ENCODE data around the gene TLK1.
"Not testable (repeated sequence)": the region's sequence is repeated elsewhere in the genome, so short reads cannot be mapped to it uniquely, and the experiment has no call there.

The TLK1 gene

DNA sequence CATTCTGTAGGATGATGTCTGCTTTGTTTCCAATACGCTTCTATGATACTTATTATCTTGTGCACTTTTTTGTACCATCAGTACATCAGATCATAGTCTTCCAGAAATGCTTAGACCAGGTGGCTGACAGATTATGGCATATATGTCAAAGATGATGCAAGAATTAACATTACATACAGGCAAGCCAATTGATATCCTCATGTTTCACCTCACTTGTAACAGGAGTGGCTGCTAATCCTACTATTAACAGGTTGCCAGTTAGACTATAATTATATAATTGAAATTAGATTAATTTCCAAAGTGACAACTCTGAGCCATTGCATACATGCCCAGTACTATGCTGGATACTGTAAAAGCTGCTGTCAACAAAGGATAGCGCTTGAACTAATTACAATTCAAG lies 77.2 kb downstream of the TLK1 start:
- DNase-seq (ENCODE audit: low read depth in 2 of 2), result no peak

DNA sequence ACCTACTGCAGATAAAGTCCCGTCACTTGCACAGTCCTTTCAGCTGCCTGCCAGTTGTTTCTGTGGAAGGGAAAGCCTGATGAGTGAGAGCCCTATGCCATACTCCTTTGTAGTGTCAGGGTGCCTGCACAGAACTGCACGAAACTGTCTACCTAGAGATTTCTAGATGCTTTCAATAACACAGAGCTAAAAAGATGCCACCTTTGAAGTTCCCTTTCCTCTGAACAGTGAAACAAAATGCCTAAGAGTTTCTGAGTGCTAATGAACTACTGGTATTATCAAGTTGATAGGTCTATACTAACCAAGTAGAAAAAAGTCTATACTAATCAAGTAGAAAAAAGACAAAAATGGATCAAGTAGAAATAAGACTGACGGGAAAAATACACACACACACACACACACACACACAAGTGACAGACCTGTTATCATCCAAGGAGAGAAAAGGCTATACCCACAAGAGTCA lies 79.0 kb downstream of the TLK1 start:
- DNase-seq (ENCODE audit: low read depth in 2 of 2), result no peak

DNA sequence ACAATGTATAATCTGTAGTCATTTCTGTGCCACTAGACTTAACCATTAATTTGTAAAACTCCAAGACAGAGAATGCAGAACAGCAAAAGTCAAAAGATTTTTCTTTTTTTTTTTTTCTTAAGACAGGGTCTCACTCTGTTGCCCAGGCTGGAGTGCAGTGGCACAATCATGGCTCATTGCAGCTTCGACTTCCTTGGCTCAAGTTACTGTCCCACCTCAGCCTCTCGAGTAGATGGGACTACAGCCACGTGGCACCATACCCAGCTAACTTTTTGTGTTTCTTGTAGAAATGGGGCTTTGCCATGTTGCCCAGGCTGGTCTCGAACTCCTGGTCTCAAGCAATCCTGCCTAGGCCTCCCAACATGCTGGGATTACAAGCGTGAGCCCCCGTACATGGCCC lies 80.1 kb downstream of the TLK1 start:
- no peak for DNase-seq (ENCODE audit: low read depth in 2 of 2)

DNA sequence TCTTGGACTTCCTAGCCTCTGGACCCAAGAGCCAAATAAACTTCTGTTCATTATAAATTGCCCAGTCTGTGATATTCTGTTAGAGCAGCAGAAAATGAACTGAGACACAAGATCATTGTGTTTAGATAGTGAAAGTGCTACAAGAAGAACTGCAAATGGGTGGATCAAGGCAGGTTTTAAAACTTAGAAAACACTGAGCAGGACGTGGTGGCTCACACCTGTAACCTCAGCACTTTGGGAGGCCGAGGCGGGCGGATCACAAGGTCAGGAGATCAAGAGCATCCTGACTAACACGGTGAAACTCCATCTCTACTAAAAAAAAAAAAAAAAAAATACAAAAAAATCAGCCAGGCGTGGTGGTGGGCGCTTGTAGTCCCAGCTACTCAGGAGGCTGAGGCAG lies 84.3 kb downstream of the TLK1 start:
- DNase-seq (ENCODE audit: low read depth in 2 of 2), result not testable (repeated sequence)

DNA sequence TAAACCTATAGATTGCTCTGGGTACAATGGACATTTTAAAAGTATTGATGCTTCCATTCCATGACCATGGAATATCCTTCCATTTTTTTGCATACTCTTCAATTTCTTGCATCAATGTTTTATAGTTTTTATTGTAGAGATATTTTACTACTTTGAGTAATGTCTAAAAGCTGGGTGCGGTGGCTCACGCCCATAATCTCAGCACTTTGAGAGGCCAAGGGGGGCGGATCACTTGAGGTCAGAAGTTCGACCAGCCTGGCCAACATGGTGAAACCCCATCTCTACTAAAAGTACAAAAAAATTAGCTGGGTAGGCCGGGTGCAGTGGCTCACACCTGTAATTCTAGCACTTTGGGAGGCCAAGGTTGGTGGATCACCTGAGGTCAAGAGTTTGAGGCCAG lies 88.5 kb downstream of the TLK1 start:
- DNase-seq (ENCODE audit: low read depth in 2 of 2), result no peak

DNA sequence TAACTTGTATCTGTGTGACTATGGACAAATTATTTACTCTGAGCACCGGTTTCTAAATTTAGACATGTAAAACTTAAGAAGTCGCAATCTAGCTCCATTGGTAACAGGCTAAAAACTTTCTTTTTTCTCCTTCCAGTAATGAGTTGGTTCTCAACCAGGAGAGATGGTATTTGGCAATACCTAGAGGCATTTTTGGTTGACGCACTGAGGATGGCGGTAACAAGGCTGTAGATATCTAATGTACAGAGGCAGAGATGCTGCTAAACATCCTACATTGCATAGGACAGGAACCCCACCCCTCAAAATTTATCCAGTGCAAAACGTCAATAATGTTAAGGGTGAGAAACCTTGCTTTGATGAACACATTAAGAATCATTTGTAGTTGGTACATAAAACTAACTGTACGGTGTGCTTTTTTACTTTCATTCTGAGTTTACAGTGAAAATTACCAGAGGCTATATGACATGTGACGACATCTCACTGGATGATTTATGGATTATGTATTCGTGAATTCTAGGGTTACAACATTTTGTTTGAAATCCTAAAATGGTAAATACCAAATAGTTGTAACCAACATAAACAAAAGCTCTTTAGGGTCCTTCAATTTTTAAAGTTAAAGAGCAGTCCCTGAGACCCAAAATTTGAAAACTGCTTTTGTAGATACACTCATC lies 91.3 kb downstream of the TLK1 start:
- no peak for DNase-seq (ENCODE audit: low read depth in 2 of 2)

DNA sequence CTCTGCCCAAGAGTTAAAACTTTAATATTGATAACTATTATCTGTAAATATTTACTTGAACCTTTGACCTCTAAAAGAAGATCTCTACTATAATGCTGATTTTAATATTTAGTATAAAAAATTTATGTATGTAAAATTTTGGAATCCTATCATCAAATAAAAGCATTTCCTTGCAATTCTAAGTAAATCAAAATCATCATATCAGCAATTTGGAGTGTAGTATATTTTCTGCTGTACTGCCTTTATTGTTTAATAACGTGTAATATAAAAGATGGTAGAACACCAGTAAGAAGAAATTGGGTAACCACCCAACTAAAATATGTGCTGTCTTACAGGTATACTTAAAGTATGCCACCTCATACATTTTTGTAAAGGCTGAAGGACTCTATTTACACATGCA lies 94.6 kb downstream of the TLK1 start:
- DNase-seq (ENCODE audit: low read depth in 2 of 2), result no peak

DNA sequence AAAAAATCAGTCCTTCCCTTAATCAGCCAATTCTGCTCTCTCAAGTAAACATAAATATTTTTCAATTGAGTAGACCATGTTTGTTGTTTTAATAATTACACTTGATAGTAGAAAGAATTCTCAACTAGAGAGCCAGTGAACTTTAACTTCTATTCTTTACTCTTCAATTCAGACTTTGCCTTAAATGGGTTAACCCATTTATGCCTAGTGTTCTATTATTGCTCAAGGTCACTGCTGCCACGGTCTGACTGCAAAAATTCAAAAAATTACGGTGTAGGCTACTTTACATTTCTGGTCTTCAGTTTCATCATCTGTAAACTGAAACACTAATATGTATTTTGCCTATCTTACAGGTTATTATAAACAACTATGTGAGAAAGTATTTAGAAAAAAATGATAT lies 103.1 kb downstream of the TLK1 start:
- DNase-seq (ENCODE audit: low read depth in 2 of 2), result no peak

DNA sequence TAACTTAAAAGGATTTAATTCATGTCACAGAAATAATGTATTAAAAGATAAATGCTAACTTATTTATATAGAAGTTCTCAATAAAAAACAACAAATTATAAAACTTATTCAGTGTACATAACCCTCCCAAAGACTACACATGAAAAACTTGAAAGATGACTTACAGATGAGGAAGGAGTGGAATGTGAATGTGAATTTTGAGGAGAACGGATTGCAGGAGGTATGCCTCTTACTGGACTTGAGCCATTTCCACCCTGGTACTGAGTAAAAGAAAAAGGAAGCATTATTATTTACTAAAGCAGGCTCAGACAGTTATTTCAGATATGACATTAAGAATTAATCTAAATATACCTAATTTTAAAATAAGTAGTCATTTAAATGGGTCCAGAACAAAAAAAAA lies 104.4 kb downstream of the TLK1 start:
- no peak for DNase-seq (ENCODE audit: low read depth in 2 of 2)

DNA sequence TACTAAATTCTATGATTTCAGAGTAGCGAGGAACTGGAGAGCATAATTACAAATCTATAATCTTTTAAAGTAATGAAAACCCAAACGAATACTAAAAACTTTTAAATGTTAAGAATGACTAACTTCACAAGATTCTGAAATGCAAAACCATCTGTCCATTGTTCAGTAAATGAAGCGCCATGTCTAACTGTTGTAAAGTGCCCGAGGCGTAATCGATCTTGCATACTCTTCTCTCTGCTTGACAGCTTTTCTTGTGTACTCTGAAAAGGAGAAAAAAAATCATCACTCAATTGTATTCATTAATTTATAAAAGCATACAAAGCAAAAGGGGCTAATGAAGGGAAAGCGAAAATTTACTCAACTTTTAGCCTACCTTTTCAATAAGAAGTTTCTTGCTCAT lies 111.0 kb downstream of the TLK1 start:
- DNase-seq (ENCODE audit: low read depth in 2 of 2), result no peak

DNA sequence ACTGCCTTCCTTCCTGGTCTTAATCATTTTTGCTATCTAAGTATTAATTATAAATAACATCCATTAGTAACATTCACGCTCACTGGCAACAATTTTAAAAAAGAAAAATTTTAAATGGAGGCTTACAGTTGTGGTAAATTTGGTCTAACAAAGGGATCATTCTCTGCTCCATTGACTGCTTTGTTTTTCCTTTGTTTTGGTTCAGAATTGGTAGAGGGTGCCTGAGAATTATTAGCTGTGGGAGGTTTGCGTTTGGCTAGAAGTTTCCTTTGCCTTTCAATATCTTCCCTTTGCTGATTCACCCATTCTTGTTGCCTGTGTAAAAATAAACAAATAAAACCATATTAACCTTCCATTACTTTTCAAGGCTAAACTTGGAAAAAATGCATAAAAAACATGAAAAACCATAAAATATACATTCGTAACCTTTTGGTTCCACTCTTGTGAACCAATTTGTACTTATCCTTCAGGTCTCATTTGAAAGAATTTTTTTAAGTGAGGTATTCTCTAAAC lies 114.6 kb downstream of the TLK1 start:
- DNase-seq (ENCODE audit: low read depth in 2 of 2), result no peak

DNA sequence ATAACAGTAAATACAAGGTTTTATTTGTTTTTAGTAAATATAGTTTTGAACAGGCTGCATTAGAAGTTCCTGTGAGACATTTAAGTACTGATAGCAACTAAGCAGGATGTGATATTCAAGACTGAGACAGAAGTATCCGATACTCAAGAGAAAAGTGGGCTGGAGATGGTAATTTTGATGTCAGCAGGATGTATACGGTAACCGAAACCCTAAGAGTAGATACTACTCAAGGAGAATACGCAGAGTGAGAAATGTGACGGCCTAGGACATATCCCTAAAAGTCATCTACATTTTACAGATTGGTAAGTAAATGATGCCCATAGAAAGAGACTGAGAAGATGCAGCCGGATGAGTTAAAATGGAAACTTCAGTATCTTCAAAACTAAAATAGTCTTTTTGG lies 116.3 kb downstream of the TLK1 start:
- DNase-seq (ENCODE audit: low read depth in 2 of 2), result no peak

DNA sequence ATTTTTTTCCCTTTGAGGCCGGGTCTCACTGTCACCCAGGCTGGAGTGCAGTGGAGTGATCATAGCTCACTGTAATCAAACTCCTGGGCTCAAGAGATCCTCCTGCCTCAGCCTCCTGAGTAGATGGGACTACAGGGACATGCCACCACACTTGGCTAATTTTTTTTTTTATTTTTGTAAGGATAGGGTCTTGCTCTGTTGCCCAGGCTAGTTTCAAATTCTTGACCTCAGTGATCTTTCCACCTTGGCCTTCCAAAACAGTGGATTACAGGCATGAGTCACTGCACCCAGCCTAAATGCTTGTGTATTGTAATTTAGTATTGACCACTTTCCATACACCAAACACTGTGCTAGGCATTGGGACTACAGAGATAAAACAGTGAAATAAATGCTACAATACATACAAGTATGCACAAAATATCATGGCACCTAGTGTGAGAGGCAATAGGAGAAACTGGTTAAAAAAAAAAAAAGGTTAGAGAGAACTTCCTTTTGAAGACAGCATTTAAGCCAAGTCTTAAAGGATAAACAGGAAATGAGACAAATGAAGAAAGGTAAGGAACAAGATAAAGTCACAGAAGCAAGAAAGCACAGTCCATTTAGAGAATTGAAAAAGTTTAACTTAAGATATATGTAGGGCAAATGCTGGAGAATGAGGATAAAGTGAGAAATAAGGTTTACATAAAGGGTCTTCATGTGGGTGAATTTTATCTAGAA lies 118.3 kb downstream of the TLK1 start:
- DNase-seq (ENCODE audit: low read depth in 2 of 2), result no peak

DNA sequence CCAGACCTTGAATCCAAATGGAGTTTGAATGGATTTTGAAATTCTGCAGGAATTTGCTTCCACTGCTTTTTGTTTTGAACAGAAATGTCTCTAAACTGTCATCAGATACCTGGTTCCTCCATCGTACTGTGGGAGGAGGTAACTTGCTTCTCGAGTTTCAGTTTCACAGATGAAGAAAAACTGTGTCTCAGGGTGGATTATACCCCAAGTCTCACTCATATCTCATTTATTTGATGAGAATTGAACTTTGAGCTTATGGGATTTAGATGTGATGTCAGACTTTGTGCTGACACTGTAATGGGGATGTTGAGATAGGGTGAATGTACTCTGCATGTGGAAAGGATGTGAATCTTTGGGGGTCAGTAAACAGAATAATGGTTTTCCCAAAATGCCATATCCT lies 124.2 kb downstream of the TLK1 start:
- no peak for DNase-seq (ENCODE audit: low read depth in 2 of 2)

DNA sequence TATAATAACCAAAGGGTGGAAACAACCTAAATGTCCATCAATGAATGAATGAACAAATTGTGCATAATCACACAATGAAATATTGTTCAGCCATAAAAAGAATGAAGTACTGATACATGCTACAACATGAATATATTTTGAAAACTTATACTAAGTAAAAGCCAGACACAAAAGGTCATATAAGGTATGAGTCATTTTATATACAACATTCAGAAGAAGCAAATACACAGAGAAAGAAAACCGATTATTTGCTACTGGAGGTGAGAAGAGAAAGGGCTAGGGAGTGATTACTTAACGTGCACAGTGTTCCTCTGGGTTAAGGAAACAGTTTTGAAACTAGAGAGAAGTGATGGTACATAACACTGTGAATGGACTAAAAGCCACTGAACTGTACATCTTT lies 126.4 kb downstream of the TLK1 start:
- no peak for DNase-seq (ENCODE audit: low read depth in 2 of 2)

DNA sequence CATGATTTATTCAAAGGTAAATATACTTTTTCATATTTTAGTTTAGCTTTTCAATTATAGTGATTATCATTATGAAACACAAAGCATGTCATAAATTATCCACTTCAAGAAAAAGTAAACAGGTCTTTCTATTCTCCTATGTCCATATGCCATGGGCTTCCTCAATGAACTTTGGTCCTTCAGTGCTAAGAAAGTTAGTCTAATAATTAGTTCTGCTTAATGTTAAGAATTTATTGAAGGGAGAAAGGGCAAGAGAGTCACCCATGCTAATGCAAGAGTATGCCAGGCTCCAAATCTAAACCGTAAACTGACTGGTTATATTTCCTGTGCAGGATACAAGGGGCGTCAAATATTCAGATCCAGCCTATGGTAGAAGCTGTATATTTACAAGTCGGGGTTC lies 135.5 kb downstream of the TLK1 start:
- DNase-seq (ENCODE audit: low read depth in 2 of 2), result no peak

DNA sequence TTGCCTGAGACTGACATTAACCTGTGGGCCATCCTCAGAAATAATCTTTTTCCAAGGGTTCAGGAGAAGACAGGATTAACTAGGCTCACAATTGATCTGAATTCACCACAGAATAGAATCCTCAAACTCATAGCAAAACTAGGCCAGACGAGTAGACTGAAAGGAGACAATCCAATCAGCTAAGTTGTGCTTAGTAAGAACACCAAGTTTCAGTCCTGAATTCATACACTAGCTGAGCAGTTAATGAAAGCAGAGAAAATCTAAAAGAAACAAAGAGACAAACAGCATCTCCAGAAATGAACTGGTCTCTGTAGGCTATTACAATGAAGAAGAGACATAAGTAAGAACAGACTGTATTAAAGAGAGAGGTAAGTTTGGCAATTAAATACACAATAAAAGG lies 142.2 kb downstream of the TLK1 start:
- DNase-seq (ENCODE audit: low read depth in 2 of 2), result no peak

DNA sequence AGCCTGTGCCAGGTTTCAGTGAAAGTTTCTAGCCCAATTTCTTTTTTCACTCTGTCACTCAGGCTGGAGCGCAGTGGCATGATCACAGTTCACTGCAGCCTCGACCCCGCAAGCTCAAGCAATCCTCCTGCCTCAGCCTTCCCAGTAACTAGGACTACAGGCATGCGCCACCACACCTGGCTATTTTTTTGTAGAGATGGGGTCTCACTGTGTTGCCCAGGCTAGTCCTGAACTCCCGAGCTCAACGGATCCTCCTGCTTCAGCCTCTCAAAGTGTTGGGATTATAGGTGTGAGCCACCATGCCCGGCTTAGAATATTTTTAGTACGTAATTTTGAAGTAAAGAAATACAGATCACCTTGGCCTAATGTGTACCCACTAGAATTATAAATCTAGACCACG lies 144.6 kb downstream of the TLK1 start:
- no peak for DNase-seq (ENCODE audit: low read depth in 2 of 2)

DNA sequence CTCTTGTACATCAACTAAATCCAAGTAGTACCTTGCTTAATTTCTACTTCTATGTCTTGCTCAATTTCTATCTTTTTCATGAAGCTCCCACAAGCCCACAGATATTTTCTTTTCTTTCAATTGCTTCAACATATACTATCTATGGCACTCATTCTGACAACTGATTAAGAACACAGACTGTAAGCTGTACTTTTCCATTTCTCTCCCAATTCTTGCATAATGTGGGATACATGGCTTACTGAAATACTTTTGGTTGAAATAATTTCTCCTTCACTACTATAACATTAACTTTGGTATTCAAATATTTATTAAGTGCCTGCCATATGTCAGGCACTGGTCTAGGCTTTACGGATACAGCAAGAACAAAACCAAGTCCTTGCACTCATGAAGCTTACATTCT lies 146.8 kb downstream of the TLK1 start:
- DNase-seq (ENCODE audit: low read depth in 2 of 2), result no peak

DNA sequence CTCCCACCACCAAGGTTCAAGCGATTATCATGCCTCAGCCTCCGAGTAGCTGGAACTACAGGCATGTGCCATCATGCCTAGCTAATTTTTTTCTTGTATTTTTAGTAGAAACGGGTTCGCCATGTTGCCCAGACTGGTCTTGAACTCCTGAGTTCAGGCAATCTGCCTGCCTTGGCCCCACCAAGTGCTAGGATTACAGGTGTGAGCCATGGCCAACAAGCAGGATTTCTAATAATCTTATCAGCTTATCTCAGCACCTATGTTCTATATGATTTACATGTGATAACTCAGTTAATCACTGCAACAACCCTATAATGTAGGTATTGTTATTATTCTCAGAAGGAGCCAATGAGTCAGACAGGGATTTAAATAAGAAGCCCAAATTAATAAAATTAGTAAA lies 151.3 kb downstream of the TLK1 start:
- no peak for DNase-seq (ENCODE audit: low read depth in 2 of 2)

DNA sequence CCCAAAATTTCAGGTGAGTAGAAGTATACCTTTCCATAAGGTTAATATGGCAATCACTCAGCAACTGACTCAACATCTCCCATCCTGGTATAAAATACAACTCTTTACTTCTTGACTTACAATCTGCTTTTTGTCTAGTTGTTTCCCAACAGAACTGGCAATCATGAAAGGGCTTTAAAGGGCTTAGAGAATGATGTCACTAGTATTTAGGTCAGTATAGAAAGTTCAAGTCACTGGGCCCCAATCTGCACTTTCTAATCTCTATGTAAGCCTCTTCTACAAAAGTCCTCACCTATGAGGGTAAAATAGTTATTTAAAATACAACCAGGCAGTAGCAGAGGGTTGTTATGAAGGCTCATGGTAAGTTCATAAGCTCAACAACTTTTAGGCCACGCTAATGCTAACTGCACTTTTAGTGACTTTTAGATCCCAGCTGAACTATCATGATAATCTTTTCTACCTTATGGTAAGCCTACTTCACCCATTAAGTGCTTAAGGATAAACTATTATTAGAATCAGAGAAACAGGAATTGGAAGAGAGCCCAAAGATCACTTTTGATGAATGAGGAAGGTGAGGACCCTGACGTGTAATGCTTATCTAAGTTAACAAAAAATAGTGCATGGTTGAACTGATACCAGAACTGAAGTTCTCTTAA lies 152.0 kb downstream of the TLK1 start:
- DNase-seq (ENCODE audit: low read depth in 2 of 2), result no peak

DNA sequence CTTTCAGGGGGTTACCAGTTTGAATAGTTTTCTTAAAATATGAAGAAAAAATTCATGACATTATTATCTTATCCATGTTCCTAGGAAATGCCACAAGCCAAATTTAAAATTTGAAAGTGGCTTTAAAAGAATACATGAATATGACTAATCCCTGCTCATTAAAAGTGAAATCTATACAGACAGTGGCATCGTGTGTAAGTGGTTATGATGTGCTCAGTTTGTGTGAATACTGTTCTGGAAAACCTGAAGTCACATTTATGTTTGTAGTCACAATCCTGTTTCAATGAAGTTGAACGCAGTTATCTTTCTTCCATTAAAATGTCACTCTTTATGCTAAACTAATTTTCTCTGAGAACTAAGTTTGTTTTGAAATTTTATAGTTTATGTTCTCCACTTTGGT lies 155.9 kb downstream of the TLK1 start:
- no peak for DNase-seq (ENCODE audit: low read depth in 2 of 2)

DNA sequence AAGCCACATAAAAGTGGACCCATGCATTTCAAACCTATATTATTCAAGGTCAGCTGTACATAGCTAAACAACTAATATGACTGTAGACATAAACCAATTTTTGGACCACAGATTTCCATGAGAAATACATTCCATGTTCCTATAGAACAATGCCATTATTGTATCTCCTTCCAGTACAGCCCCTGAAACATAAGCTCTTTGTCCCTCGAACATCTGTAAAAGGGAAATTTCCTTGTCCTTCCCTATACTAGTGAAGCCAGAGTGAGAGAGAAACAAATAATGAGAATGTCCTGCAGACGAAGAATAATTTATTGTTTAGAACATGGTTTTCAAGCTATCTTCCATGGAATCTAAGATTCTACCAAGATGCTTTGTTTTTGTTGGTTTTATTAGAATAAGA lies 156.3 kb downstream of the TLK1 start:
- DNase-seq (ENCODE audit: low read depth in 2 of 2), result no peak
